Stimulated activated CD4-positive, alpha-beta T cell treated with anti-CD3 and anti-CD28 coated beads, Interleukin-2, amount 100 ng/mL, for 4 hours (primary cell): ENCODE measurements around the gene IFNA6.
"Not testable (repeated sequence)": the region's sequence is repeated elsewhere in the genome, so short reads cannot be mapped to it uniquely, and the experiment has no call there.

Experiments used
- DNase-seq: peaks from one replicate; pipeline ENCODE4 v3.0.0-alpha.2; 2020; ENCODE audit warnings: low read depth

The IFNA6 gene

DNA sequence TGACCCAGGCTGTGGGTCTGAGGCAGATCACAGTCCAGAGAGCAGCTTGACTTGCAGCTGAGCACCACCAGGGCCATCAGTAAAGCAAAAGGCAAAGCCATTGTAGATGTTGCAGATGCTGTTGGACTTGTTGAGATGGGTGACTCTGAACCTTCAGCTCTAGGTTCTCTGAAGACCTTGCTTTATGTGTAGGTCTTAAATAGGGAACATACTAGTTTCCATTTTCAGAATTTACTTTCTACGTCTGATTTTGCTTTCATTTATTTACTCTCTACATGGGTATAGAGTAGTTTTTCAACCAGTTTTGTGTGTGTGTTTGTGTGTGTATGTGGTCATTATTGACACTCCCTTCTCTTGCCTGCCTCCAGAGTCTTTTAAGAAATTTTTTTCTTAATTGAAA, at the start of gene IFNA6:
TSS of gene IFNA6 (minus strand) at position 101 of the 400 bp plus-strand sequence. CDS start at position 101, 0 bp downstream.
- no peak for DNase-seq

DNA sequence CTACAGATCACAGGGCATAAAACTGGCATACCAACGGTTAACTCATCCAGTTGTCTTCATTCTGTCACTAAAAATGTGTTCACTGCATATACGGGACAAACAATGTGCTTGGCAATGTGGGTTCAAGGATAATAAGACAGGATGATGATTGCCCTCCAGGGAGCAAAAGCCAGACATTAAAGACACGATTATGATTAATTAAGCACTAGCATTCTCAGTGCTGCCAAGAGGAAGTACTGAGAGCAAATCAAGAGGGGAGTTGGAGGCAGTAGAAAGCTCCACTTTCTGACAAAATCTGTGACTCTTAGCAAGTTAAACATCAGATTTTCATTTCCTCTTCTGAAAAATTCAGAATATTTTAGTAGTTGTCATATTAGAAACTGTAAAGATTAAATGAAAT, 49.3 kb upstream of the IFNA6 start:
- DNase-seq = no peak

DNA sequence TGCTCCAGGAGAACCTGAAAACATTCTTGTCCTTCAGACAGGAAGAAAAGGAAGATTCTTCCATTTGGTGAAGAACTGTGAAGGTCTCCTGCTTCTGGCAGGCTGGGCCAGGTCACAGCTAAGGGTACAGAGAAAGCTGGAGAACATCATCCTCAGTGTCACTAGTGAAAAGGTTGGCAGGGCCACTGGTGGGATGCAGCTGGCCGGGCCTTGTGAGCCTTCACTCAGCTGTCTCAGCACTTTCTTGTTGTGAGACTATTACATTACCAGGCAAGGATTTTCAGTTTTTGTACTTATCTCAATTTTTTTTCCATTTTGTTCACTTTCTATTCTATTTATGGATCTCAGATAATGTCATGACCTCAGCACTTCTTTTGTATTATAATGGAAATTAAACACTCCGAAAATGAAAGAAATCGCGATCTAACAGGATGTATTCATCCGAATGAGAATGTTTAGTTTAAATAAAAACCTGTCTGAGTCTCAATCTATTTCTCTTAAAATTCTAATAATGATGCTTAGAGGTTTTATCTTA, 48.3 kb upstream of the IFNA6 start:
- DNase-seq = no peak

DNA sequence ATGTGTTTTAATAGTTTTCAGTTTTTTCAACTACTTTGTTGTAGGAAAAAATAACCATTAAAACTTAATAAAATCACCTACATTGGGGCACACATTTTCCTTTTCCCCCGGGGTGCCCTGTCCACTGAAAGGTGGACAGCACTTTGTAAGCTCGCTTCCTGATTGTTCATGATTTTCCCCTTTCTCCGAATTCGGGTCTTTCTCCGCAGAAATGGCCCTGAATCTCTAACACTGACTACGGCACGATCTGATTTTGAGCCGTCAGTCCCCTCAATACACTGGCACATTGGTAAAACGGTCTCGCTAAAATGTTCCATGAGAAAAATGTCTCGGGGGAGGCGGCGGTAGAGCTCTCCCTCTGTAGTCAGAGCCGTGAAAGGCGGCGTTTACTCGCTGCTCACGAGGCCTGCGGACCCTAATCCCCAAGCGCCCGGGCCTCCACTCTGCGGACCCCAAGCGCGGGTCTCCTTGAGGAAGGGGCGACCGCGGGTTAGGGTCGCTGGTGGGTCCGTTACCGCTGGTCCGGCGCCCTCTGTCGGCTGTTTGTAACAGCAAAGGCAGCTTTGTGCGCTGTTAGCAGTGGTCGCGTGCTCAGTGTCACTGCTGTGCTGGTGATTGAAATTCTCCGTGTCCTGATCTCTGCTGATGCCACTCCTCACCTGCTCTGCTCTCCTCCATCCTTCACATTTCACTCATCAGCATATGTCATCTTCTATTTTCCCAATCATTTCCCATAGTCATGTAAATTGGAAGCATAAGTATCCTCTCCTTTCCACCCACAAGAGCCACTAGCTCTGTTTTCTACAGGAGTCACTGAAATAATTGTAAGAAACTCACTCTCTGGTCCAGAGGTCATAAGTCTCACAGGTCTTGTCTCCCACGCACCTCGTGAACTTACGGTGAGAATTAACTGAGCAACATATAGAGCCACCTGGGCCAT, 45.4 kb upstream of the IFNA6 start:
- DNase-seq = peak; percentile 33

DNA sequence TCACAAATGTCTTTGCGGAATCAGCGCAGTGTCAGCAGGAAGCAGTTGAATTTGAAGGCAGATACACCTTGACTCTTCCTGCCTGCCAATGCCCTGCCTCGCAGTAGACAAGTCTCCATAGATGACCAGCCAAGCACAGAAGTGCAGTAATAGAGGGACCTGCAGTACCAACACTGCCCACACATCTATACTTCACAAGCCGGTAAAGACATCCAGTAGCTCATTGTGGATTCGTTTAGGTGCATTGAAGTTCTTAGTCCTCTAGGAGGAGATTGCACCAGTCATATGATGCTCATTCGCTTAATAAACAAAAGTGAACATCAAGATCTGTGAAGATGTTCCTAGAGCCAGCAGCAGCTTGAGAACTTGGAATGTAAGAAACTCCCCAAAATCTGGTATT, 41.6 kb upstream of the IFNA6 start:
- DNase-seq = no peak

DNA sequence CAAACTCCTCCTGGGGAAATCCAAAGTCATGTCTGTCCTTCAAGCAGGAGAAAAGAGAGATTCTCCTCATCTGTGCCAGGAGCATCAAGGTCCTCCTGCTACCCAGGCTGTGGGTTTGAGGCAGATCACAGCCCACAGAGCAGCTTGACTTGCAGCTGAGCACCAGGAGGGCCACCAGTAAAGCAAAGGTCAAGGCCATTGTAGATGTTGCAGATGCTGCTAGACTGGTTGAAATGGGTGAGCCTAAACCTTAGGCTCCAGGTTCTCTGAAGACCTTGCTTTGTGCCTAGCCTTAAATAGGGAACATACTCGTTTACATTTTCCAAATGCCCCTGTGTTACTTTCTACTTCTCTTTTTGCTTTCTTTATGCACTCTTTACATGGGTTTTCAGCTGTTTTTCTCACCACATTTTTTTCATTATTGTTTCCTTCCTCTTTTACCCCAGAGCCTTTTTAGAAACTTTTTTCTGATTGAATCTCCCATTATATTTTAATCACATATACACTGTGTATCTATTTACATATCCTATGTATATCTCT, 34.5 kb upstream of the IFNA6 start, which contains the start of gene IFNA2:
TSS of gene IFNA2 (minus strand) at position 268 of the 540 bp plus-strand sequence. CDS start at position 199, 69 bp downstream.
- DNase-seq = no peak

DNA sequence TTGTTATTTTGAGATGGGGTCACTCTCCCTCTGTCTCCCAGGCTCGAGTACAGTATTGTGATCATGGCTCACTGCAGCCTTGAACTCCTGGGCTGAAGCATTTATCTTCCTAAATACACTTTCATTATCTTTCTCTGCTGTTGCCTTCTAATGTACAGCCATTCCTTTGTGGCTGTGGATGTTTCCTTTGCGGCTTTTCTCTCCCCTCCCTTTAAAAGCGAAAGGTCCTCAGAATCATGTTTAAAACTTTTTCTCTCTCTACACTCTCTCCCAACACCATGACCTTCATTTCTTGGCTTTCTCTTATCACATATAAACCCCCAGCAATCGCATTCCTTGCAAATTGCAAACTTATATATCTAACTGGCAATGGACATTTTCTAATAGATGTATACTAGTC, 32.9 kb upstream of the IFNA6 start:
- no peak for DNase-seq

DNA sequence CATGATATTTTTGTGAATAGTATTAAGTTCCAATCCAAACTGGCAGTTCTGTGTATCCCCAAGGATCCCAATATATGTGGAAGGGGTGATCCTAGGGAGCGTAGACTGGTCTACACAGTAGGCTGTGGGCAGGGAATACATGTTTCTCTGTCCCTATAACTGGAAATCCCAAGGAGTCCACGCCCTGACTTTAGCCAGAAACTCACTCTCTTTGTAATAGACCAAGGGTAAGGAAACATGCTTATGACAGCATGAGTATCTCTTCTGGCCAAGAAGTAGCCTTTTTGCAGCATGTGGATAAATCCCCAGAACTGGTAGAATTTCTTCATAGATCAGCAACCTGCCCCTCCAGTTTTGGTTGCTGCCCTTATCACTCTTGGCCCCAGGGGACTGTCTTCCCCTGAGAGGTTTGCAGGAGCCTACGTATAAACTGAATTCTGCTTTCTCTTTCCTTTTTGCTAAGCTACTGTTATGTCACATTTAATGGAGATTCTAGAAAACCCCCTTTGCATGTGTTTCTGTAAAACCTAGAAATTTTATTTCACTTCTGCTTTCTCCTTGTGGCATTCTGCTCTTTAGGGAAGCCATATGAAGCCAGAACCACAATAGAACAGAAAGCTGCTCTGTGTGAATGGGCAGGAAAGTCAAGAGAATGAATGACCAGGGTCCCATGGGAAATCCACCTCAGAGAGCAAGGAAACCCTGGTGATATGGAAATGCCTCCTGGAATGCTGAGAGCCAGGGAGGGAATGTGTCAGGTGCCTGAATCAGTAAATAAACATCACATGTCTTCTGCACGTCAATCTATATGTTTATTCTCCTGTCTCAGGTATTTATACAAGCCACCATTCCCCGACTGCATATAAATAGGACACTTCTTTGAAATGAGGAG, 31.0 kb upstream of the IFNA6 start:
- DNase-seq = no peak

DNA sequence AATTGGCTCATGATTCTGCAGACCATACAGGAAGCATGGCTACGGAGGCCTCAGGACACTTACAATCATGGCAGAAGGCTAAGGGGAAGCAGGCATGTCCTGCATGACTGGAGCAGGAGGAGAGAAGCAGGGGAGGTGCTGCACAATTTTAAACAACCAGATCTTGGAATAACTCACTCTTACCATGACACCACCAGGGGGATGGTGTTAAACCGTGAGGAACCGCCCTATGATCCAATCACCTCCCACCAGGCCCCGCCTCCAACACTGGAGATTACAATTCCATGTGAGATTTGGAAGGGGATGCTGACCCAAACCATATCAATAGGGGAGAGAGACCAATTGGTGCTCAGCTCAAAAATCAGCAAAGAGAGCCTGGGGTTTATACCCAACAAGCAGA, 20.8 kb upstream of the IFNA6 start:
- not testable (repeated sequence) for DNase-seq

DNA sequence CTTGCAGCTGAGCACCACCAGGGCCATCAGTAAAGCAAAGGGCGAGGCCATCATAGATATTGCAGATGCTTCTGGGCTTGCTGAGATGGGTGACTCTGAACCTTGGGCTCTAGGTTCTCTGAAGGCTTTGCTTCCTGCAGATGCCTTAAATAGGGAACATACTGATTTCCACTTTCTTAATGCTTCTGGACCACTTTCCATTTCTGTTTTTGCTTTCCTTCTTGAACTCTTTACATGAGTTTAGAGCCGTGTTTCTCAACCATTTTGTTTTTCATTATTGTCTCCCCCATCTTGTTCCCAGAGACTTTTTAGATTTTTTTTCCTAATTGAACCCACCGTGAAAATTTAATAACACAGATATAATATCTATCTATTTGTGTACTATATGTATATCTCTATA, 17.3 kb upstream of the IFNA6 start, which contains the start of gene IFNA13:
TSS of gene IFNA13 (minus strand) at position 101 of the 400 bp plus-strand sequence. CDS start at position 54, 47 bp downstream.
- no peak for DNase-seq

DNA sequence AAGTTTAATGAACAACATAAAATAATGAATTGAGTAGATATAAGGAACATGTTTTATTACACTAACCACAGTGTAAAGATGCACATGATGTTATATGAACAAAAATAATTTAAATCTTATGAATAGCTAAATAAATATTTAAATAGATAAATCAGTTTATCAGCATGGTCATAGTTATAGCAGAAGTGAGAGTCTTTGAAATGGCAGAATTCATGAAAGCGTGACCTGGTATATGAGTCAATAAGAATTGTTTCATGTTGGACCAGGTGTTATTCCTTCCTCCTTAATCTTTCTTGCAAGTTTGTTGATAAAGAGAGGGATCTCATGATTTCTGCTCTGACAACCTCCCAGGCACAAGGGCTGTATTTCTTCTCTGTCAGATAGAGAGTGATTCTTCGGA, 16.5 kb upstream of the IFNA6 start:
- not testable (repeated sequence) for DNase-seq

DNA sequence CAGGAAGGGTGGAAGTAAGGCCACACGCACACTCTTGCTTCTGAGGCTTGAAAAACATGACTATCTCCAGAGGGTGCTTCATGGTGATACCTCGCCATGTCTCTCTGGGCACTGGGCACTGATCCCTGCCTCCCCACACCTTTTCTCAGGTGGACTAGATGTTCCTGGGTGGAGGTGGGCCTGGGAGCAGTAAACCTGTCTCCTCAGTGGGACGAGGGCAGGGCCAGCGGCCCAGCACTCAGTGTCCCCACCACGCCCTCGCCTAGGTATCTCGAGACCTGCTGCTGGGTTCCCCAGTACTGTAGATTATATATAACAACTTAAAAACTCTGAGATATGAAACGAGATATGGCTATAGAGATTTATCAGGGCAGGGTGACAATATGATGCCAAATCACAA, 11.6 kb upstream of the IFNA6 start:
- no peak for DNase-seq

DNA sequence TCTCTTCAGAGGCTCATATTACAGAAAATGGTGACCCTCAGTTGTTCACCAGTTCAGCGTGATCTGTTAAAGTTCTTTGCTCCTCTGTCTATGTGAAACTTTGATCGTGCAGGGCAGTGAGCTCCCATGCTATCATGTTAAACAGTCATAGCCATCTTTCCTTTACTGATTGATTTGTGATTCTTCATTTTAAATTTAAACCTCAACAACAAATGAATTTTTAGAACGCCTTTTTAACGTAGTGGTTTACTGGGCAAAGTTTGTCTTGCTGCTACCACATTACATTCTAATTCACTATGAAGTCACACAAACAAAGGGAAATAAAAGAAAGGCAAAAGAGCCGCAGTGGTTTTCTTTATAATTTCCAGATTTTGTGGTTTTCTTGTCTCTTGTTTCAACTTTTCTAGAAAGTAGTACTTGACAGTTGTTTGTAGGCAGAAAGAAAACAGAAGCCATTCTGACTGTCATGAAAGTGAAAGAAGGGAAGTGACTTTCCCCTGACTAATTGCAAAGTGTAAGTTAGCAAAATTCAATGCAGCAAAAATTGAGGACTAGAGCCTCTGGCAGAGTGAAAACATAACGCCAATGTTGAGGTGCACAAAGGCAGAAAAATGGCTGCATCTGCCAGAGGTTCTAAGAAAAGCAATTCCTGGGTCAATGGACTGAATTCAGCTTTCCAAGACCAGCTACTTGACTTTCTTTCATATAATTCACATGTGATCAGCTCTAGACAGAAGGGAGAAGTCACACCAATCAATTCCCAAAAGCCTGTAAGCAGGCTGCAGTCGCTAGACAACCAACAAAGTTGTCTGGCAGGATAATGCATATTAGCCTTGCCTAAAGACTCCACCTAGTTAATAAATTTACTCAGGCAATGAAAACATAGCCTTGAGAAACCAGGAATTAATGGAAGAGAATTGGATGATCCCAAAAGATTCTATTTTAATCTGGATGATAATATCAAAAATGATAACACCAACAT, 7.1 kb upstream of the IFNA6 start:
- no peak for DNase-seq

DNA sequence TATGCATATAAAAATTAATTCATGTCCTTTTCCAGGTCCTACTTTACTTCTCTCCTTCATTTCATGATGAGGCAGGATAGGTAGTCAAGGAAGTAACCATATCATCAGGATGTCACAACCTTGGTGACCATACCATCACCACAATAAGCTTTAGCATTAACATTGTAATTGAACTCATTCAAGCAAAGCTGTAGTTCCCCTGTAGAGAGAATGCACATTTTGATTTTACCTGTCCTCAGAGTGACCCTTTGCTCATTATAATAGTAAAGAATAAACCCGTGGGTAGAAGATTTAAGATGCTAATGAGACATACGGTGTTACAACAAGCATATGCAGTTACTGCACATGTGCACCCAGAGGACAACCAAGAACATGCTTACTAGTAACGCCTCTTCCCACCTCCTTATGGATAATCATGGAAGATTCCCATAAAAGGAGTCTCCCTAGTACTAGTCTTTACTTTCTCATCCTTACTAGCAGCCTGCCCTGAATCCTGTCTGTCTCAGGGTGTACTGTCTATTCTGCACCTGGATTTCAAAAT, 2.2 kb downstream of the IFNA6 start:
- no peak for DNase-seq

DNA sequence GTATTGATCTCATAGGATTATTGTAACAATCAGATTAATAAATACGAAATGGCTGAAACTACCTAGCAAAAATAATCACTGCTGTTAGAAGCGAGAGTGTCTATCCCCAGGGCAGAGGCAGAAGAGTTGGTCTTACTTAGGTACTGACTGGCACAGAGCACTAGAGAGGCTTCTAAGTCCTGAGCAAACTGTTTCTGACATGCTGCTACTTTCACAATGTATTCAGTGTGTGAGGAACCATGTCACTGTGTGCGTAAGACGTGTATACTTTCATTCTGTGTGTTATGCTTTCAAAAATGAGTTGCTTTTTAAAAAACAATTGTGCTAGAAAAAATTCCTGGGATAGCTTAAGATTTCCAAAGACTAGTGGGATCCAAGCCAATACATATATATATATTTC, 10.0 kb downstream of the IFNA6 start:
- DNase-seq = no peak

DNA sequence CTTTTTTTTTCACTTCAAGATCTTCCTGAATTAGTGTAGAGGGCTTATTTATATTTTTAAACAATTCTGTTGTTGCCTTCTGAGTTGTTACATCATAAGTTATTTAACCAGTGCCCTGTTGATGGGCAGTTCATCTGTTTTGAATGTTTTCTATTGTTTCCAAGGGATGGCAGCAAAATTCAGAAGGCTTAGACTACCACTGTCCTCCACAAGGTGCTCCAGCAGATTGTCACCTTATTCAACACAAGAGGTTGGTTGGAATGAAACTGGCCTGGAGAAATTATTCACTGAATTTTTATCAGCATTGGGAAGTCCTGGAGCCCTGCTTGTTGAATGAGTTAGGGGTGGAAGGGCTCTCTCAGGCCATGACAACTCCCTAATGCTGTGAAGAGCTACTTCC, 14.2 kb downstream of the IFNA6 start:
- DNase-seq = no peak

DNA sequence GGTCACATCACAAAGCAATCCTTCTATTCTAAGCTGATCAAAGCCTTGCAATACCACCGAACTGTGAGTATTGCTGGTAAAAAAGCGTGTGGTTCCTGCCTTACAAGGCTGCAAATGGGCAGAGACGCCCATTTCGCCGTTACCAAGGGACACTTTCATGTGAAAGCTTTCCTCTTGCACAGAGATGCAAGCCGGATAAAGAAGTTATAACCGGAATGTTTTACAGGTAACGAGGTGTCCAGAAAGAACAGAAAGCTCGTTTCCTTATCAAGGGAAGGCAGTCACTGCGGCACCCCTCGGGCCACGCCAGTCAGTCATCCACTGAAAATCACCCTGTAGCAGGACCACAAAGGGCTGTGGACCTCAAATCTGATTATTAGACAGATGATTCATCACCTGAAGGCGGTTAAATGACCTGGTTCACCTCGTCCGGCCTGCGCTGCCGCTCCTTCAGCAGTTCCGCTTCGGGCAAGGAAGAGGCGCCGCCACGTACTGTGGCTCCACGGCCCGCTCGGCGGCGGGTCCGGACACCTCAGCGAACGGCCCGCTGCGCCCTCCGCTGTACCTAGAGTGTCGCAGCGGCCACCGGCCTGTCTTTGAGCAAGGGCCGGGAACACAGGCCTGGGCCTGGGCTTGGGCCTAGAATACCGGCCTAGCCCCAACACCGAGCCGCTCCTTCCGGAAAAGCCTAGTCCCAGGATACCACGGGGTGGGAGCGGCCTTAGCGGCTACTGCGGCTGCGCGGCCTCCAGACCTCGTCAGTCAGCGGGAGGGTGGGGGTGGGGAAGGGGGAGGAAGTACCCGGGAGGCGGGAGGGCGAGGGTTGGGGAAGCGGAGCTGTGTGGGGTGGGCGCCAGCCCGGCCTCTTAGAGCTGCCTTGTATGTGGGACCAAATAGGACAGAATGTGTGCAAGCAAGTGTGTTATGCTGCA, 15.7 kb downstream of the IFNA6 start, which contains the start of gene KLHL9:
TSS of gene KLHL9 (minus strand) at position 704 of the 932 bp plus-strand sequence. CDS start at position 159, 545 bp downstream.
- peak; percentile 79 for DNase-seq

DNA sequence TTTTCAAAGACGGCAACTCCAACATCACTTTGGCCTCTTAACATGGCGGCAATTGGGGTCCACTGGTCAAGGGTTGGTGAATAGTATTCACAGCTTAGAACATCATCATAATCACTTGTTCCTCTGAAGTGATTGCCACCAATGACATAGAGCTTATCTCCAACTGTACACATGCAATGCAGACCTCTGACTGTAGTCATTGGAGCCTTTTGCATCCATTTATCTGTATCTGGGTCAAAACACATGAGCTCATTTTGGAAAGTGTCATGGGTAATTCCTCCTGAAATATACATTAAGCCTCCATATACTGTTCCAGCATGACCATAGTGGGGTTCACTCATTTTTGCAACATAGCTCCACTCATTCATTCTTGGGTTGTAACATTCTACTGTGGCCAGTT, 17.5 kb downstream of the IFNA6 start:
- no peak for DNase-seq
